GM18511 (cell line): Measurements from ENCODE around the gene AMTN.
A peak's percentile ranks its signal among the peaks of the same experiment; 100 is the strongest.
"Not testable (repeated sequence)": the region's sequence is repeated elsewhere in the genome, so short reads cannot be mapped to it uniquely, and the experiment has no call there.

ENCODE experiments used
- ATAC-seq: cut with Tn5 transposase; IDR thresholded peaks from one replicate; pipeline ENCODE4 v1.9.1; 2021; ENCODE audit warnings: mild to moderate bottlenecking, moderate library complexity; ENCODE audit not compliant: unreplicated experiment

AMTN gene

DNA sequence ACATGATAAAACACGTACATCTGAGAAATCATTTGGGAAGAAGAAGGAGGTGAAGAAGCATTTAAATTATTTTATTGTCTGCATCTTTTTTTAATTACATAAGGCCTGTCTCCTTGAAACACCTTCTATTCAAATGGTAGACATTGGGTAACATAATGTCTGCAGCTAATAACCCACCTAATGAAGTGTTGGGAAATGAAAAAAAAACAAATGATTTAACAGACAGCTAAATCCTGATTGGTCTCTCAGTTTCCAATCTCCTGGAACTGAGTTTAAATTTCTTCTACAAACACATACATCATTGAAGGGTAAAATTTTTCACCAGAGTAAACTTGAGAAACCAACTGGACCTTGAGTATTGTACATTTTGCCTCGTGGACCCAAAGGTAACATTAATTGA lies at the start of gene AMTN:
AMTN (plus strand) TSS at position 301 of the 400 bp plus-strand sequence. CDS start 209 bp downstream, outside the sequence.
- no peak for ATAC-seq

- no peak for ATAC-seq
These were observed 46.5 kb upstream of the AMTN start, which contains the start of gene MUC7 for GRCh38 chr4:70471897-70472296. MUC7 (plus strand) TSS chr4:70472197; CDS start chr4:70474022, 1,825 bp downstream.

DNA sequence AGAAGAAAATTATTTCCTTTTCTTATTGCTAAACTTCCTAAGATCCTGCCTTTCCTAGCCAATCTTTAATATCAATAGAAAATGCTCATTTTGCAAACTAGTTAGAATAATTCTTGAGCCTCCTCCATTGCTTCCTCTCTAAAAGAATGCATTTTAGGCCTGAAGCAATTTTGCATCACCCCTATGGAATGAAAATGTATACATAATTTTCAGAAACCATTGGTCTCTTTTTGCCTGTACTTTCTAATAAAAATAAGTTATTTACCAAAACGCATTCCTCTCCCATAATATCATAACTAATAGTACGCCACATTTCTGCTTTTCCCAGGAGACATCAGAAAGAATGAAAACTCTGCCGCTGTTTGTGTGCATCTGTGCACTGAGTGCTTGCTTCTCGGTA lies 44.7 kb upstream of the AMTN start:
- ATAC-seq: no peak

DNA sequence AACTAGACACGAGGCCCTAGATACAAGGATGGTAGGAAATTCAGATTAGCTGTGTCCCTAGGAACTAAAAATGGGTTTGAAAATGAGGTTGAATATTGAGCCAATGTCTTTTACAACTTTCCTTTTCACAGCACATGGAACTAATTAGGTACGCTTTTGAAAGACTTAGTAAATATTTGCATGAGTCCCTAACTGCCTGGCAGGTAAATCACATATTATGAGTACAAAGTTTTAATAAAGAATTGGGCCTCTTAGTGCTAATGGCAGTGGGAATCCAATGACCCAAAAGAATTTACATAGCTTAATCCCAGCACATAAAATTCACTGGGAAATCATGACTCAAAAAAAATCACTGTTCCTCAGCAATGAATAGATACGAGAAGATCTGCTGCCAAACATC lies 29.6 kb upstream of the AMTN start:
- ATAC-seq: no peak

GRCh38 chr4:70496231-70496630 lies 22.1 kb upstream of the AMTN start:
- ATAC-seq: no peak

DNA sequence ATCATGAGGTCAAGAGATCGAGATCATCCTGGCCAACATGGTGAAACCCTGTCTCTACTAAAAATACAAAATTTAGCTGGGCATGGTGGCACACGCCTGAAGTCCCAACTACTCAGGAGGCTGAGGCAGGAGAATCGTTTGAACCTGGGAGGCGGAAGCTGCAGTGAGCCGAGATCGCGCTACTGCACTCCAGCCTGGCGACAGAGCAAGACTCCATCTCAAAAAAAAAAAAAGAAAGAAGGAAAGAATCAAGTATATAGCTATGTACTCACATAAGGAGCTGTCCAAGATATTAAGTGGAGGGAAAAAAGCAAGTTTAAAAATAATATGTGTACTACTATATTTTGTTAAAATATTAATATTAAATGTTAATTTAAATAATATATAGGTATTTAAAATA lies 16.5 kb upstream of the AMTN start:
- ATAC-seq: not testable (repeated sequence)

GRCh38 chr4:70504733-70505132 lies 13.6 kb upstream of the AMTN start:
- no peak for ATAC-seq

- ATAC-seq: peak; percentile 93
These were observed 13.1 kb upstream of the AMTN start for GRCh38 chr4:70505151-70505748.

- no peak for ATAC-seq
These were observed 9.6 kb upstream of the AMTN start for GRCh38 chr4:70508801-70509200.

- ATAC-seq: no peak
These were observed 7.0 kb upstream of the AMTN start for GRCh38 chr4:70511365-70511764.

DNA sequence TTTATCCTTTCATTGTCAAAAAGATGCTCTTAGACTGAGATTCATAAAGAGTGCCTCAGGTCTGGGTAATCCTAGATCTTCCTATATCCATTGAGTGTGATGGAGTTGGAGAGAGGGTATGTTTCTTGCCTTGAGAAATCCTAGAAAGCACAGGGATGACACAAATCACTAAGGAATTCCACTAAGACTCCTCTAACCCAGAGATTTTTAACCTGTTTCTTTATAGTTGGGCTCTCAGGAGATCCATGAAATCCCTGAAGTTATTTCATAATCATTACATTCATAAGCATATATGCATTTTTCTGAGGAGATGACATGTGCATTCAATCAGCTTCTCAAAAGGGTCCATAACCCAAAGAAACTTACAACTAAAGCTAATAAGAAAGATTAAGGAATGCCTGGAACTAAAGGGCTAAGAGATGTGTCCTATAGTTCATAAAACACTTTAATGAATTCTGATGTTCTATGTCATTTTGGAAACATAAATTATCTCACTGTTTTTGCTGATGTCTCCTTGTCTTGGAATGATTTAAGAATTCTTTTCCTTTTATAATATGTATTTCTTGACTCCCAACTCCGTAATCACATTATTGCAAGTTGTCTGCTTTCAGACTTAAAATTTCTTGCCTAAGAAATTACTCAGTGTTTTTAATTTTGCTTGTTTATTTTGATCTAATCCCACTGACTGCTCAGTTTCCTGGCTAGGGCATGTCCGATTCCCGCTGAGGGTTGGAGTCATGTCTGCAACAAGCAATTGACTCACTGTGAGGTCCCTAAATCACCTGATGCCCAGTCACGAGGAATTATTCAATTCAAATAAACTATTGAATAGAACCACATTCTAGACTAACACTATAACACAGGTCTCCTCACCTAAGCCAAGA lies 2.8 kb upstream of the AMTN start:
- ATAC-seq: no peak

DNA sequence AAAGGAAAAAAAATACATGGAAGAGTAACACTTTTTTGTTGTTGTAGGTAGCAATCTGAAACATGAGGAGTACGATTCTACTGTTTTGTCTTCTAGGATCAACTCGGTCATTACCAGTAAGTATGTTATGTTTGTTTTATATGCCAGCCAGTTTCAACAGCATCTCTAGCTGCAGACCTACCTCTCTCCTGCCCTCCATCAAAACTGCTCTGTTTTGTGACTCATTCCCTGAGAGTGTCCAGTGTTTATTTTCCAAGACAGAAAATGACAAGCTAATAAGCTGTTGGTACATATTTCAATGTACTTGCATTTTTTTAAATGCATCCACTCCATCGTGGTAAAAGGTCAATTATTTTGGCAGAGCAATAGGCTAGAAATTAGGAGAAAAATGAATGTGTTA lies 347 bp downstream of the AMTN start:
- ATAC-seq: no peak

DNA sequence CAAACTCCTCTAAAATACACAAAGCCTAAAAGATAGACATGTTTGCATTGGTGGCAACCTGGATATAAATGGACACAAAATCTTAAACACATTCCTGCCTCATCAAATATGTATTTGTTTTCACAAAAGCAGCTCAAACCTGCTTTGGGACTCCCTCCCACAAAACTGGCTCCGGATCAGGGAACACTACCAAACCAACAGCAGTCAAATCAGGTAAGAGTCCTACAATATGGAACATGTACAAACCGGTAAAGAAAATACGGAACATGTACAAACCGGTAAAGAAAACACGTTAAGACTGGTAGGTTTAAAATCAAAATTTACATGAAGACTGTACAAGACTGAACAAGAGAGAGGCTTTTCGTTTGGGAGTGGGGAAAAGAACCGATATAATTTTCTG lies 4.3 kb downstream of the AMTN start:
- no peak for ATAC-seq

DNA sequence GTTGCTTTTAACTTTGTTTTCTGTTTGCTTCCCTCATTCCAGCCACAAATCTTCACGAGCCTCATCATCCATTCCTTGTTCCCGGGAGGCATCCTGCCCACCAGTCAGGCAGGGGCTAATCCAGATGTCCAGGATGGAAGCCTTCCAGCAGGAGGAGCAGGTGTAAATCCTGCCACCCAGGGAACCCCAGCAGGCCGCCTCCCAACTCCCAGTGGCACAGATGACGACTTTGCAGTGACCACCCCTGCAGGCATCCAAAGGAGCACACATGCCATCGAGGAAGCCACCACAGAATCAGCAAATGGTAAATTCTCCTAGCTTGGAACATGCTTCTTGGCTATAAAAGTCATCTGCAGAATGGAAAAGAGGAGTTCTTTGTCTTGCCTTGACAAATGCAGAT lies 12.6 kb downstream of the AMTN start:
- no peak for ATAC-seq

DNA sequence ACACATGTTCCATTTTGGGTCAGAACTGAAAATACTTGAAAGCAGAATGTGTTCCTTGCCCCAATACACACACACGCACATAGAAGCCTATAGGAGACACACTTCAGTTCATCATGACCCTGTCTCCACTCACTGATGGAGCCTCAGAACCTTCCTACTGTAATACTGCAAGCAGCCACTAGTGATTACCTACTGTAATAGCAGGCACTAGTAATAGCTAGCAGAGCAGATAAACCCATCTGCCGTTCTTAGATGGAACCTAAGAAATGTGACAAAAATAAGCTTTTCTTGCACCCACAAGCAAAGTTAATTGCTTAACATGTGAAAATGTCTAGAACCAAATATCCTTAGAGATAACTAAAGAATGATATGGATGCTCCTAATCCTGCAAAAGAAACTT lies 13.6 kb downstream of the AMTN start:
- ATAC-seq: peak; percentile 58

DNA sequence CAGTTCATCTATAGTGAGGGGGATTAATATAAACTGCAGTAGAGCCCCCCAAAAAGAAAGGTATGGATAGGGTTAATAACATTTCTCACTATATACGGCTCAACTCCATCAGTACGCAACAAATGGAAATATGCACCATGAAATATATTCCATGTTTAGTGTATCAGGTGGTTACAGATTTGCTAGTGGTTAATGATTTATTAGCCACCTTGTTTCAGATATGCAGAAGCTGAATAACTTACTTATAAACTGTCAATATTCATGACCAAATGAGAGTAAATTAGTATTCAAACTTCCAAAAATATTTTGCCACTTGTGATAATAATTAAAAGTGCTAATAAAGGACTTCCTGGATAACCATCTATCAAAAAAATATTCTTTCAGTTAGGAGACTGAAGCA lies 14.8 kb downstream of the AMTN start:
- peak; percentile 76 for ATAC-seq

DNA sequence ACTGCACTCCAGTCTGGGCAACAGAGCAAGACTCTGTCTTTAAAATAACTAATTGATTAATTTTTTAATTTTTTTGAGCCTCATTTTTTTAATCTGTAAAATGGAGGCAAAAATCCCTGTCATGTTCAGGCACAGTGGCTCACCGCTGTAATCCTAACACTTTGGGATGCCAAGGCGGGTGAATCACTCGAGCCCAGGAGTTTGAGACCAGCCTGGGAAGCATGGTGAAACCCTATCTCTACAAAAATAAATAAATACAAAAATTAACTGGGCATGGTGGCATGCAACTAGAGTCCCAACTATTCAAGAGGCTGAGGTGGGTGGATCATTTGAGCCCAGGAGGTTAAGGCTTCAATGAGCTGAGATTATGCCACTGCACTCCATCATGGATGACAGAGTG lies 15.4 kb downstream of the AMTN start:
- ATAC-seq: no peak

DNA sequence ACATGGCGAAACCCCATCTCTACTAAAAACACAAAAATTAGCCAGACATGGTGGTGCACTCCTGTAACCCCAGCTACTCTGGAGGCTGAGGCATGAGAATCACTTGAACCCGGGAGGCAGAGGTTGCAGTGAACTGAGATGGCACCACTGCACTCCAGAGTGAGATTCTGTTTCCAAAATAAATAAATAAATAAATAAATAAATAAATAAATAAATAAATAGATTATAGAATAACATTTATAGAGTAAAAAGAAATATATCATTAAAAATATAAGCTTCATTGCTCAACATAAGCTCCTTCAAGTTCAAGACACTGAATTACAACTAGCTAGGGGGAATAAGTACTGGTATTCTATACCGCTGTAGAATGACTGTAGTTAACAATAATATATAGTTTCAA lies 16.5 kb downstream of the AMTN start:
- ATAC-seq: not testable (repeated sequence)

DNA sequence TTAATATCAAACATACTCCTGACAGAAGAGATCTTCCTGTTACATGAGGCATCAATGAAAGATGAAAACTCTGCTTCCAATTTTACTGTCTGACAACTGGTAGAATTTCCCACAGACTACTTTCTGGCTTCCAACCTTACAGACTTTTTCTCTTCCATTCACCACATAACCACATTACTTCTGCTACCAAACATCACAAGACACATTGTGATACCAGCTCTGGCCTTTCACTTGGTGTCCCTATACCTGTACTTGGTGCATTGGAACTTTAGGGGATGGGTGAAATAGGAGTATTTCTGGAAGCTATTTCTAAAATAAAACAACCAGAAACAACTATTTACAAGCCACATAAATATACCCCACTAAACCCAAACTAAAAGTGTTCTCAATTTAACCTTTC lies 20.5 kb downstream of the AMTN start:
- ATAC-seq: no peak

DNA sequence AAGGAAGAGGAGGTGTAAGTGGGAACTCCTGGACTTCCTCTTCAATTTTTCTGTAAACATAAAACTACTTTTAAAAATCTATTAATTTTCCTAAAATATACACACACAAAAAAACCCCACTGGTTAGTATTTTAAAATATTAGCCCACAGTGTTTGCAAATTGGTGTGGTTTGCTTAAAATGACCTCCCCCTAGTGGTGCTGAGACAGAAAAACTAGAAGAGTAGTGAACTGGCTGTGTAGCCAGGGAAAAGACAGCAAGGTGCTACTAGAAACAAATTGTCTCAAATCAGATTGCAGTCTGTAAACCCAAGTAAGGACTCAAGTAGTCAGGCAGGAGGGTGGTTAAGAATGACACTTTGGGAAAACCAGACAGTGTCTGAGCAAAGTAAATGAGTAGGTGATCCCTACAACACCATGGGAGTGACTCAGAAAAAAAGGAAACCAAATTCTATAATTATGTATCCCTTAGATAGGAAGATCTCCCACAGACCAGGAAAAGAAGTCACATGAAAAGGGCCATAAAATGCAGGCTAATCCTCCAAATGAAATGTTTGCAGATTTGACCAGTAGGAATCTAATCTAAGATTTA lies 26.0 kb downstream of the AMTN start:
- peak; percentile 73 for ATAC-seq

GRCh38 chr4:70556856-70557255 lies 38.5 kb downstream of the AMTN start:
- no peak for ATAC-seq
